ENCODE measurements around the gene CACNA2D3. TPM values are rescaled to one million over a fixed set of nuclear protein-coding genes. Genes with fewer than 3 reads are reported as not detected.

CACNA2D3 gene
- polyA plus RNA-seq, 1 donor from 2014 or later, result 26.2 TPM

- Histone ChIP-seq H3K27ac (ENCODE audit: low read length) (no peak overlapping the region), H3K4me2 (ENCODE audit: low read length) (no peak overlapping the region), H3K9ac (ENCODE audit: low read length) (no peak overlapping the region), H3K9me2 (ENCODE audit: insufficient read depth, low read length) (no peaks in the 10 kb centered on the region), H3F3A (ENCODE audit: insufficient read depth, low read length, poor library complexity, severe bottlenecking) (no peaks in the 10 kb centered on the region), H3K9me3 (ENCODE audit: low read length) (no peaks in the 10 kb centered on the region), H3K36me3 (ENCODE audit: insufficient read depth, low read length) (no peaks in the 10 kb centered on the region), H3K79me2 (replicated peaks; ENCODE audit: insufficient read depth, low read length) (no peaks in the 10 kb centered on the region), H4K20me1 (ENCODE audit: insufficient read depth) (no peaks in the 10 kb centered on the region), H3K27me3 (ENCODE audit: insufficient read depth, low read depth, low read length) (no peaks in the 10 kb centered on the region), H2AFZ (ENCODE audit: low read depth, low read length) (no peak overlapping the region), H3K4me3 (ENCODE audit: low read length) (no peak overlapping the region)
- TF ChIP-seq EP300 (conservative IDR thresholded peaks at IDR 0.05; ENCODE audit: poor library complexity, severe bottlenecking) (no peak), POLR2AphosphoS5 (IDR thresholded peaks at IDR 0.05) (no peak), CTCF (IDR thresholded peaks at IDR 0.05; ENCODE audit: poor library complexity, severe bottlenecking) (no peak), REST (IDR thresholded peaks at IDR 0.05; ENCODE audit: borderline replicate concordance) (no peak), EZH2 (IDR thresholded peaks at IDR 0.05; ENCODE audit: borderline replicate concordance, insufficient read depth, low read length, poor library complexity, severe bottlenecking) (no peak), RAD21 (conservative IDR thresholded peaks at IDR 0.05) (no peak), MXI1 (conservative IDR thresholded peaks at IDR 0.05; ENCODE audit: poor library complexity, severe bottlenecking) (no peak), SMC3 (conservative IDR thresholded peaks at IDR 0.05; ENCODE audit: poor library complexity) (no peak)
These were observed 354.5 kb downstream of the CACNA2D3 start for GRCh38 chr3:54476891-54477290.

- Histone ChIP-seq H2AFZ (ENCODE audit: low read depth, low read length) (no peak overlapping the region), H3K4me3 (ENCODE audit: low read length) (no peak overlapping the region), H3K27me3 (ENCODE audit: insufficient read depth, low read depth, low read length) (no peaks in the 10 kb centered on the region), H3K79me2 (replicated peaks; ENCODE audit: insufficient read depth, low read length) (no peaks in the 10 kb centered on the region), H3K27ac (ENCODE audit: low read length) (no peak overlapping the region), H3K4me2 (ENCODE audit: low read length) (no peak overlapping the region), H3K9ac (ENCODE audit: low read length) (no peak overlapping the region), H3K9me3 (ENCODE audit: low read length) (no peaks in the 10 kb centered on the region), H4K20me1 (ENCODE audit: insufficient read depth) (no peaks in the 10 kb centered on the region), H3K9me2 (ENCODE audit: insufficient read depth, low read length) (no peaks in the 10 kb centered on the region), H3F3A (ENCODE audit: insufficient read depth, low read length, poor library complexity, severe bottlenecking) (no peaks in the 10 kb centered on the region), H3K36me3 (ENCODE audit: insufficient read depth, low read length) (no peaks in the 10 kb centered on the region)
- TF ChIP-seq MXI1 (conservative IDR thresholded peaks at IDR 0.05; ENCODE audit: poor library complexity, severe bottlenecking) (no peak), REST (IDR thresholded peaks at IDR 0.05; ENCODE audit: borderline replicate concordance) (no peak), TAF1 (IDR thresholded peaks at IDR 0.05; ENCODE audit: low read depth) (no peak), RAD21 (conservative IDR thresholded peaks at IDR 0.05) (no peak), SMC3 (conservative IDR thresholded peaks at IDR 0.05; ENCODE audit: poor library complexity) (no peak), EP300 (conservative IDR thresholded peaks at IDR 0.05; ENCODE audit: poor library complexity, severe bottlenecking) (no peak), POLR2AphosphoS5 (IDR thresholded peaks at IDR 0.05) (no peak), CTCF (IDR thresholded peaks at IDR 0.05; ENCODE audit: poor library complexity, severe bottlenecking) (no peak), EZH2 (IDR thresholded peaks at IDR 0.05; ENCODE audit: borderline replicate concordance, insufficient read depth, low read length, poor library complexity, severe bottlenecking) (no peak)
These were observed 359.4 kb downstream of the CACNA2D3 start for GRCh38 chr3:54481606-54482365.

Data from neural cell (in vitro differentiated cells).